ENCODE data around the gene BZW1. TPM values are rescaled to one million over a fixed set of nuclear protein-coding genes. Genes with fewer than 3 reads are reported as not detected.

The BZW1 gene
- total RNA-seq, 1 experiment from 2014 or later = 322 TPM

- TF ChIP-seq CTCF (IDR thresholded peaks at IDR 0.05; ENCODE audit: insufficient read depth in 1 of 2, low read depth in 1 of 2, low read length in 1 of 2, severe bottlenecking in 1 of 2, unreplicated experiment in 1 of 2) = no peak
- H3K4me3 ChIP-seq (ENCODE audit: low read depth, low read length) = no peak overlapping the region
- Mint-ChIP-seq H3K4me3 (ENCODE audit: unreplicated experiment) (no peak overlapping the region), H3K27ac (ENCODE audit: unreplicated experiment) (no peak overlapping the region), H3K4me1 (ENCODE audit: low read depth, unreplicated experiment) (peaks cover 46% of the 10 kb centered on the region), H3K9me3 (ENCODE audit: unreplicated experiment) (no peaks in the 10 kb centered on the region), H3K36me3 (ENCODE audit: insufficient read depth, unreplicated experiment) (peaks cover 7% of the 10 kb centered on the region), H3K27me3 (ENCODE audit: insufficient read depth, unreplicated experiment) (no peaks in the 10 kb centered on the region)
- H3K27me3 ChIP-seq (replicated peaks; ENCODE audit: control insufficient read depth, insufficient read depth, low read length) = no peaks in the 10 kb centered on the region
- ChIA-PET CTCF (interaction anchor here (0.9 to 1.9 kb wide), 3 partner anchors 17 to 52 kb away, joined by 3 to 8 read pairs (median 3); no protein-coding TSS in a partner anchor), POLR2A (no interaction called here)
- intact Hi-C loops (cut with micrococcal nuclease; ENCODE audit: unreplicated experiment) = loop anchor here (2.0 kb wide), 1 partner anchor 21 kb away; no protein-coding TSS in a partner anchor
- no TSS peak for BruUV-seq (replicated peaks)
- DNase-seq = no peak
- H3K9me3 ChIP-seq = no peaks in the 10 kb centered on the region
- no peaks in the 10 kb centered on the region for H3K36me3 ChIP-seq (ENCODE audit: control insufficient read depth, insufficient read depth, low read length)
- peaks cover 42% of the 10 kb centered on the region for H3K4me1 ChIP-seq
These were observed 46.4 kb upstream of the BZW1 start for GRCh38 chr2:200765139-200765951.

DNA sequence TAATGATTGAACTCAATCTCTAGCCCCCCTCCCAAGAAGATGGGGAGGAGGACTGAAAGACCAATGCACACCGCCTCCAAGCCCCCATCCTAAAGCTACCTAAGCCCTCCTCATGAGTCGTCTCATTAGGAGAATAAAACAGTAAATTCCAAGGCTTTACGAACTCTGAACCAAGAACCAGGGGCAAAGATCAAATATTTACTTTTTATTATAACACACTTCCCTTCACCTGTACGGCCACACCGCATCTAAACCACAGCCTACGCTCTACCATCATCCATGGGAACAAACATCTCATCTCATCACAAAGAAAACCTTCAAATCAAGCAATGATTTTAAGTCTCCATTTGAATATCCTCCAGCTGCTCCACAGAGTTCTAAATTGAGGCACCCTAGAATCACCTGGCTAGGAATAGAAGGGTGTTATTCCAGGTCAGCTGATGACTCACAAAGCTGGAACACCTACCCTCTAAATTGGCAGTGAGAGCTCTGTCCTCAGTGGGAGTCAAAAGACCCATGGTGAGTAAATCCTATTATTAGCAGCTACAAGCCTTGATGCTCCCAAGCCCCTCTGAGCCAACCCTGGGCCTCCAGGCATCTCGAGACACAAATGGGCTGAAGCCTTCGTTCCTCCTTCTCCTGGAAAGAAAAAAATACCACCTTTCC is 45.6 kb upstream of the BZW1 start:
- Mint-ChIP-seq H3K4me3 (ENCODE audit: unreplicated experiment) (no peak overlapping the region), H3K4me1 (ENCODE audit: low read depth, unreplicated experiment) (peaks cover 43% of the 10 kb centered on the region), H3K27me3 (ENCODE audit: insufficient read depth, unreplicated experiment) (no peaks in the 10 kb centered on the region), H3K27ac (ENCODE audit: unreplicated experiment) (no peak overlapping the region), H3K36me3 (ENCODE audit: insufficient read depth, unreplicated experiment) (peaks cover 6% of the 10 kb centered on the region), H3K9me3 (ENCODE audit: unreplicated experiment) (no peaks in the 10 kb centered on the region)
- CTCF ChIA-PET = interaction anchor here (0.6 to 1.9 kb wide), 4 partner anchors 18 to 467 kb away, joined by 3 to 8 read pairs (median 3); no protein-coding TSS in a partner anchor
- Histone ChIP-seq H3K27me3 (replicated peaks; ENCODE audit: control insufficient read depth, insufficient read depth, low read length) (no peaks in the 10 kb centered on the region), H3K4me3 (ENCODE audit: low read depth, low read length) (no peak overlapping the region), H3K9me3 (no peaks in the 10 kb centered on the region), H3K36me3 (ENCODE audit: control insufficient read depth, insufficient read depth, low read length) (no peaks in the 10 kb centered on the region), H3K4me1 (peaks cover 39% of the 10 kb centered on the region)
- intact Hi-C loops (cut with micrococcal nuclease; ENCODE audit: unreplicated experiment) = loop anchor here (2.0 kb wide), 1 partner anchor 21 kb away; no protein-coding TSS in a partner anchor
- POLR2A ChIA-PET = no interaction called here
- TF ChIP-seq CTCF (IDR thresholded peaks at IDR 0.05; ENCODE audit: insufficient read depth in 1 of 2, low read depth in 1 of 2, low read length in 1 of 2, severe bottlenecking in 1 of 2, unreplicated experiment in 1 of 2) = no peak
- no TSS peak for BruUV-seq (replicated peaks)
- DNase-seq = no peak

DNA sequence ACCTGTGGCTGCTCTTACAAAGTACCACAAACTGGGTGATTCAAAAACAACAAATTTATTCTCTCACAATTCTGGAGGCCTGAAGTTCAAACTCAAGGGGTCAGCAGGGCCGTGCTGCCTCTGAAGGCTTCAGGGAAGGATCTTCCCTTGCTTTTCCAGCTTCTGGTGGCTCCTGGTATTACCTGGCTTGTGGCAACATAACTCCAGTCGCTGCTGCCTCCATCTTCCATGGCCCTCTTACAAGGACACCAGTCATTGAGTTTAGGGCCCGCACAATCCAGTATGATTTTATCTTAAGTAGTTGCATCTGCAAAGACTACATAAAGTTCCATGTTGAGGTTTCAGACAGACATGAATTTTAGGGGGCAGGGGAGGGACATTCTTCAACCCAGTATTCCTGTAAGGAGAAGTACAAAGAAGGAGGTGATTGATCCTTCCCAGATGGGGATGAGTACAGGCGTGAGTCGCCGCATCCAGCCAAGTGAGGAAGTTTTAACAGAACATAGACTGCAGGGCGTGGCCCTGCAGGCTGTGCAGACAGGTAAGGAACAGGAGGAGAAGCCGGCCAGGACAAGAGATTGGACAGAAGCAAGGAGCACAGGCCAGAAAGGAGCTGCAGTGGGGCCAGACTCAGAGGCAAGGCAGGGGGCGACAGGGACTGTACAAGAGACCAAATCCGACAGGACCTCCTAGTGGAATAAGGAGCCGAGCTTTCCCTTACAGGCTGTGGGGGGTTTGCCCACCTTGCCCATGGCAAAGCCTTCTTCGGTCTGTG is 44.4 kb upstream of the BZW1 start:
- no peak for DNase-seq
- peaks cover 33% of the 10 kb centered on the region for H3K4me1 ChIP-seq
- no peaks in the 10 kb centered on the region for H3K36me3 ChIP-seq (ENCODE audit: control insufficient read depth, insufficient read depth, low read length)
- no peak overlapping the region for H3K4me3 ChIP-seq (ENCODE audit: low read depth, low read length)
- TF ChIP-seq CTCF (IDR thresholded peaks at IDR 0.05; ENCODE audit: insufficient read depth in 1 of 2, low read depth in 1 of 2, low read length in 1 of 2, severe bottlenecking in 1 of 2, unreplicated experiment in 1 of 2) = no peak
- no TSS peak for BruUV-seq (replicated peaks)
- peaks cover 37% of the 10 kb centered on the region for H3K4me1 Mint-ChIP-seq (ENCODE audit: low read depth, unreplicated experiment)
- H3K27me3 ChIP-seq (replicated peaks; ENCODE audit: control insufficient read depth, insufficient read depth, low read length) = no peaks in the 10 kb centered on the region
- no peak overlapping the region for H3K4me3 Mint-ChIP-seq (ENCODE audit: unreplicated experiment)
- intact Hi-C loops (cut with micrococcal nuclease; ENCODE audit: unreplicated experiment) = no loop called here
- H3K9me3 Mint-ChIP-seq (ENCODE audit: unreplicated experiment) = peaks cover 3% of the 10 kb centered on the region
- no peak overlapping the region for H3K27ac Mint-ChIP-seq (ENCODE audit: unreplicated experiment)
- no peaks in the 10 kb centered on the region for H3K36me3 Mint-ChIP-seq (ENCODE audit: insufficient read depth, unreplicated experiment)
- CTCF ChIA-PET = interaction anchor here (1.3 kb wide), 1 partner anchor 465 kb away, joined by 3 read pairs; no protein-coding TSS in a partner anchor
- no peaks in the 10 kb centered on the region for H3K27me3 Mint-ChIP-seq (ENCODE audit: insufficient read depth, unreplicated experiment)
- no peaks in the 10 kb centered on the region for H3K9me3 ChIP-seq
- POLR2A ChIA-PET = interaction anchor here (0.5 to 0.7 kb wide), 2 partner anchors 16 to 33 kb away, joined by 3 to 11 read pairs; no protein-coding TSS in a partner anchor
